NCI-H226 (cell line): ENCODE results near the gene HERC4.
"Not testable (repeated sequence)": the region's sequence is repeated elsewhere in the genome, so short reads cannot be mapped to it uniquely, and the experiment has no call there.

Source experiments
- DNase-seq: peaks from one replicate; pipeline ENCODE4 v3.0.0-alpha.2; 2015

HERC4 gene

DNA sequence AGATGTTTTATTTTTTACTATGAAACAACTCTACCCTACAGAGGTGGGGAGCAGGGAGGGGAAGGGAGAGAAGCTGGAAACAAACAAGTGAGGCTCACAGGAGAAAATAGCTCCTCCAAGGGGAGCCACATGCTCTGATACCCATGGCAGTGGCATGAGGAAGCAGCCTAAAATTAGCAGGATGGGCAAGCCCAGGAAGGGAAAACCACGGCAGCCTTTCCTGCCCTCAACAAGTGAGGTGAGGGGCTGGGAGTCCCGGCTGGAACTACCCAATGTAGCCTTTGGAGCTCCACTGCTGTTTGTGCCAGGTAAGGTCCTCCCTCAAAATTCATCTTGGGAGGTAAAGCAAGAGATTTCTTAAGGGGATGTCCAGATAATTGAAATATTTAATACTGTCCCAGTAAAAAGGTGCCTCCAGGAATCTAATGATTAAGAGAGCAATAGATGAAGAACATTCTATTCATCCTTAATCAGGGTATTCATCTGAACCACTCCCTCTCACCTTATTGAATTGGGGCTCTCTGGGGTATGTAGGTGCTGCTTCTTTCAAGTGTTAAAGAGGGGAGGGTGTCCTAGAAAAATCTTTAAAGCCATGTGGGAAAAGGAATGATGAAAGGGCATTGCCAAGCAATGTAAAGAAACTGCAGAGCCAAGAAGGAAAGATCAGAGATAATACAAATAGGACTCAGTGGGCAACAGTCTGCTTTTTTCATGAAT, 12.8 kb upstream of the HERC4 start:
- DNase-seq: no peak

DNA sequence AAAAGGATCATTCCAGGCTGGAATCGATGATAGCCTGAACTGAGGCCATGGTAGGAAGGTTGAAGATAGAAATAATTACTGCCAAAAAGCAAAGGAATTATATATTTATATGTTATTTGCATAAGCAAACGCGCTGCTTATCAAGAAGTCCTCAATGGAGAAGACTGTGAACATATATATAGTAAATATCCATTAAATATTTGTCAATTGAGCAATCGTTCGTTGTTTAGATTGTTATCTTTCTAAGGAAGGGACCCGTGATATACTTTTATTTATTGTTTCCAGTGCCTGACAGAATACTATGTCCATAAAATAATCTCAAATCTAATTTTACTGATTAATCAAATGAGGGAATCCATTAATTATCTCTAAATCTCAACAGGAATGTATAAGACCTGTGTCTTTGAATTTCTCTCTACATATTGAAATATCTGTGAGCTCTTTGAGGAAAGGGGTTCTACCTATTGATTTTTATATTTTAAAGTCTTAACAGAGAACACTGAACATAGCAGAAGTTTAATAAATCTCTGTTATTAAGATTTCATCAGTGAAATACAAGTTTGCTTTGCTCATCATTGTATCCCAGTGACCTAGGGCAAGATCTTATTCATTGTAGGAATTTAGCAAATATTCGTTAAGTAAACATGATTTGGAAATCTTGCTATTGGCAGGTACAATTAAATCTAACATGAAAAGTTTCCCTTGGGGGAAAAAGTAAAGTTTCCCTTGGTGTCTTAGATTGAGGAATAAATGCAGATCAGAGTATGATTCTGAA, 12.0 kb upstream of the HERC4 start:
- no peak for DNase-seq

DNA sequence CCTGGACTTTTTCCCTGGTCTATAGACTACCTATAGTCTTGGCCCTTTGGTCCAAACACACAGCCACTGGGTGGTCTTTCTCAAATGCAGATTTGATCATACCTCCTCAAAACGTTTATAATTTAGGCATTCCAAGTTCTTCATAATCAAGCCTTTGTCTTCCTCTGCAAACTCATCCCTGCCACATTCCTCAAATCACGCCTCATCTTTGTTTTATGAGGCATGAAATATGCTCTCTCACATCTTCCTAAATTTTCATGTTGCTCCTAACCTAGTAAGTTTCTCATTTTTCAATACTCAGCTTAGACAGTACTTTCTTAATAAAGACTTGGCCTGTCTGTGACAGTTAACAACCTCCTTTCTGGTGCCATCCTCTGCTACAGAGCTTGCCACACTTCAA, 10.9 kb upstream of the HERC4 start:
- no peak for DNase-seq

DNA sequence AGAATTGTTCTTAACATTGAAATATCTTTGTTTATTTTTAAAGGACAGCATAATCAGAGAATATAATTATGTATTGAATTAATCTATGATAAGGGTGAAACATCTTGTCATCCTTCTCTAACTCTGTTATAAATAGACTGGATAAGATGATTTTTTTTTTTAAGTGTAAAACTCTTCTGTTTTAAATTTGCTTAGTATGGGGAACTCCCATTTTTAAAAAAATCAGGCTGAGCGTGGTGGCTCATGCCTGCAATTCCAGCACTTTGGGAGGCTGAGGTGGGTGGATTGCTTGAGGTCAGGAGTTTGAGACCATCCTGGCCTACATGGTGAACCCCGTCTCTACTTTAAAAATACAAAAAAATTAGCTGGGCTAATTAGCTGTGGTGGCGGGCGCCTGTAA, 9.4 kb upstream of the HERC4 start:
- no peak for DNase-seq

GRCh38 chr10:68083953-68084352, 8.9 kb upstream of the HERC4 start:
- no peak for DNase-seq

DNA sequence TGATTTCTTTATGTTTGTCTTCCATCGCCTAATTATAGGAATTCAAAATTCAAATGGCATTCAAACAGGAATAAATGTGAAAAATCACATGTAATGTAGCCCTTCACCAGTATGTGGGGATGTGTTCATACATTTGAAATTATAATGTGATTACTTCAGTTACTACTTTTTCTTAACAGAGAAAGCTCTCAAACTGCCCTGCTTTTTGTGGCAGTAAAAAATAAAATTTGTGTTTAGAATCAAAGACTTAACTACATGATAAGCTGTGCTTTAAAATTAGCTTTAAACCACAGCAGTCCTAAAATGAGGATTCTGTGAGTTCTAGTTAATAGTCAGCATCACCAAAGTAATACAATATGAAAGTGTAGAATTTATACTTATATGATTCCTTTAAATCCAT, 7.8 kb upstream of the HERC4 start:
- peak; percentile 31 for DNase-seq

DNA sequence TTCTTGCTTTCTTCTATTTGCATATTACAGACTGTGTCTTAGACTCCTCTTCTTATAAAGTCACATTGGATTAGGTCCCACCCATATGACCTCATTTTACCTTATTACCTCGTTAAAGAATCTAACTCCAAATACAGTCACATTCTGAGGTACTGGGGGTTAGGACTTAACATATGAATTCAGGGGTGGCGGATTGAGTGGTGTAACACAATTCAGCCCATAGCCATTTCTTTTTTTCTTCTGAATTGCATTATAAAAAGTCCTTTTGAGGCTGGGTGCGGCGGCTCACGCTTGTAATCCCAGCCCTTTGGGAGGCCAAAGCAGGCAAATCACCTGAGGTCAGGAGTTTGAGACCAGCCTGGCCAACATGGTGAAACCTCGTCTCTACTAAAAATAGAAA, 6.8 kb upstream of the HERC4 start:
- no peak for DNase-seq

GRCh38 chr10:68080853-68081431, 5.9 kb upstream of the HERC4 start:
- DNase-seq: no peak

- no peak for DNase-seq
Measured at GRCh38 chr10:68079434-68079833, 4.4 kb upstream of the HERC4 start.

DNA sequence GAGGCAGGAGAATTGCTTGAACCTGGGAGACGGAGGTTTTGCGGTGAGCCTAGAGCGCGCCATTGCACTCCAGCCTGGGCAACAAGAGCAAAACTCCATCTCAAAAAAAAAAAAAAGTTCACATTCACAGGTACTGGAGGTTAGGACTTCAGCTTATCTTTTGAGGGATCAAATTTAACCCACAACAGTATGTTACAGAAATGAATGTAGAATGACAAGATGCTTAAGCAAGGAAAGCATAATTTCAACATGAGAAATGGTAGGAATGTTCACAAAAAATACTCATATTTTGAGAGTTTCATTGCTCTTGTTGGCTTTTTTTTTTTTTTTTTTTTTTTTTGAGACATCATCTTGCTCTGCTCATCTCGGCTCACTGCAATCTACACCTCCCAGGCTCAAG, 1.9 kb upstream of the HERC4 start:
- DNase-seq: no peak

GRCh38 chr10:68076081-68076480, 998 bp upstream of the HERC4 start:
- DNase-seq: not testable (repeated sequence)

- DNase-seq: no peak
Measured at GRCh38 chr10:68075550-68076004, 494 bp upstream of the HERC4 start.

- DNase-seq: no peak
Measured at GRCh38 chr10:68074031-68074774, 880 bp downstream of the HERC4 start.

GRCh38 chr10:68073631-68074030, 1.5 kb downstream of the HERC4 start:
- DNase-seq: no peak

DNA sequence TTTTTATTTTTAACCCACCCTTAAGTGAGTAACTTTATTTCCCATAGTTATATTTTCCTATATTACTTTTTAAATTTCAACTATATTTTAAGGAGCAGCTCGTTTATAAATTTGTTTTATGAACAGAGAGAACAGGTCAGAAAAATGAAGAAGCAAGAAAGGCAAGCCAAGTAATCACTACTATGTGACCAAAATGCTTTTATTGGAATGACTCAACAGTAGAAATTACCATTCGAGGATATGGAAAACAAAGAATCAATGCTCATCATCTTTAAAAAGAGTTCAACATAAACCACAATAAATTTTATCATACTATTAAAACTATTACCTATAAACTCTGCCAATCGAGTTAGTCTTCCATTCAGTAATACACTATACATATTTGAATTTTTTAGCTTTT, 7.6 kb downstream of the HERC4 start:
- DNase-seq: no peak

DNA sequence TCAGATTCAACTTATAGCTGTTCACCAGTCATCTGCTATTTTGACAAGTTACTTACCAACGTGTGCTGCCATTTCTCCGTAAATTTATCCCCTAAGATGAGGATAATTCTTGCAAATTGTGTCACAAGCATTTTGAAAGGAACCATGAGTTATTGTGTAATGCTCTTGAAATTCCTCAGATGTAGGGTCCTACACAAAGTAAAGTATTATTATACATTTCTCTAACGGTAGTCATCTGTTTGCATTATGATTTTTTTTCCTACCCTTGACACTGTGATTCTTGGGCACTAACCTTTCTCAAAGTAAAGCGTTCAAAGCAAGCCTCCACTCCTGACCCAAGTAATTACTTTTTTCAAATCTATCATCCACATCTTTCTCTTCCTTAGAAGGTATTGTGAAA, 8.1 kb downstream of the HERC4 start:
- DNase-seq: no peak

- DNase-seq: no peak
Measured at GRCh38 chr10:68053553-68053952, 21.5 kb downstream of the HERC4 start.

- peak; percentile 15 for DNase-seq
Measured at GRCh38 chr10:68052463-68052862, 22.6 kb downstream of the HERC4 start.

GRCh38 chr10:68049289-68050078, 25.6 kb downstream of the HERC4 start:
- no peak for DNase-seq

GRCh38 chr10:68047554-68048327, 27.3 kb downstream of the HERC4 start:
- DNase-seq: no peak

- DNase-seq: no peak
Measured at GRCh38 chr10:68047122-68047521, 28.0 kb downstream of the HERC4 start.

DNA sequence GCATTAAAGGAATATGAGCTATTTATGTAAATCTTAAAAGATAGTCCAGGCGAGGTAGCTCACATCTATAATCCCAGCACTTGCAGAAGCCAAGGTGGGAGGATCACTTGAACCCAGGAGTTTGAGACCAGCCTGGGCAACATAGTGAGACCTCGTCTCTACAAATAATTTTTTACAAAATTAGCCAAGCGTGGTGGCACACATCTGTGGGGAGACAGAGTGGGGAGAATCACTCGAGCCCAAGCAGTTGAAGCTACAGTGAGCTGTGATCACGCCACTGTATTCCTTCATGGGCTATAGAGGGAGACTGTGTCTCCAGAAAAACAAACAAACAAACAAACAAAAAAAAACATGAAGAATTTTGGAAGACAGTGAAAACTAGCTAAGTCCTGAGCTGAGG, 28.4 kb downstream of the HERC4 start:
- DNase-seq: no peak
